Measurements from ENCODE around the gene ABCD4. TPM values are rescaled to one million over a fixed set of nuclear protein-coding genes. Genes with fewer than 3 reads are reported as not detected.
A peak's percentile ranks its signal among the peaks of the same experiment; 100 is the strongest.

ABCD4 gene
- total RNA-seq, 4 donors from 2014 or later = 66.0 to 80.6 (median 73.3) TPM

DNA sequence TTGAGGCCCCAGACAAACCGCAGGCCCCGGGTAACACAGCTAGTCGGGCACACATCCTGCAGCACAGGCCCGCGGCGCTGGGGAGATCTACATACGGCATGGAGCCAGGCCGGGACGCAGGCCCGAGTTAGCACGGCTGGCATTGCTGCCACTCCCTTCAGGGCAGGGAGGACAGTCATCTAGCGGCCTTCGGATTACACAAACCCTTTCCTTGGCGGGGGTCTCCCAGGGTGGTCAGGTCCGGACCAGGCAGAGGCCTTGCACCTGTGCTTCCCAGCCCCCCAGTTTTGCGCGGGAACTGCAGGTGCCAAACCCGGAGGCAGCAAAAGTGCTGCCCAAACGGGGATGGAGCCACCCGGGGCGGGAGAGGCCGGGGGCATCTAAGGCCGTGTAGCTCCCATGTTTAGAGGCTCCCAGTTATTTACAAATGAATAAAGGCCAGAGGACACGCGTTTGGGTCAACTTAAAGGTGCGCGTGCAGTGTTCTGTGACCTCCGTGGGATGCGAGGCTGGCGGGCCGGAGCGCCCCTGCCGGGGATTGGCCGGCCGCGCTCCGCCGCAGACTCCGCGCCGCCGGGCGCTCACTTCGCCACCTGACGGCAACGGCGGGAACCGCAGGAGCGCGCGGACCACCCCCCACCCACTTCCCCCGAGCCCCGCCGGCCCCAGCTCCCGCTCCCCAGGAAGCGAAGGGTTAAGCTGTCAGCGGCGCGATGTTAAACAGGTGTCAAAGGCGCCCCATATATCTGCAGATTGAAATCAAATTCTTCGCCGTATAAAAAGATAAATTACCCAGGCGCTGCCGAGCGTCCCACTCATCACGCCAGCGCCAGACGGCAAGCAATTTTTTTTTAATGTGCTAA, 45.4 kb downstream of the ABCD4 start:
- Histone ChIP-seq H3K36me3 (no peaks in the 10 kb centered on the region), H3K4me3 (peak overlapping the region; percentile 48 to 75 (median 56)), H3K9me3 (no peaks in the 10 kb centered on the region), H3K27me3 (peaks cover 0 to 16% of the 10 kb centered on the region in 2 donors), H3K4me1 (peaks cover 0 to 18% (median 6%) of the 10 kb centered on the region in 4 donors), H3K27ac (peak overlapping the region in 1 of 4 donors; percentile 46)
- WGBS, 2 donors = 9 to 11% methylated on average over 41 to 52 of the region's 68 CpGs
- TF ChIP-seq EP300 (IDR thresholded peaks at IDR 0.05) = no peak
- TF ChIP-seq, protein P1, sequence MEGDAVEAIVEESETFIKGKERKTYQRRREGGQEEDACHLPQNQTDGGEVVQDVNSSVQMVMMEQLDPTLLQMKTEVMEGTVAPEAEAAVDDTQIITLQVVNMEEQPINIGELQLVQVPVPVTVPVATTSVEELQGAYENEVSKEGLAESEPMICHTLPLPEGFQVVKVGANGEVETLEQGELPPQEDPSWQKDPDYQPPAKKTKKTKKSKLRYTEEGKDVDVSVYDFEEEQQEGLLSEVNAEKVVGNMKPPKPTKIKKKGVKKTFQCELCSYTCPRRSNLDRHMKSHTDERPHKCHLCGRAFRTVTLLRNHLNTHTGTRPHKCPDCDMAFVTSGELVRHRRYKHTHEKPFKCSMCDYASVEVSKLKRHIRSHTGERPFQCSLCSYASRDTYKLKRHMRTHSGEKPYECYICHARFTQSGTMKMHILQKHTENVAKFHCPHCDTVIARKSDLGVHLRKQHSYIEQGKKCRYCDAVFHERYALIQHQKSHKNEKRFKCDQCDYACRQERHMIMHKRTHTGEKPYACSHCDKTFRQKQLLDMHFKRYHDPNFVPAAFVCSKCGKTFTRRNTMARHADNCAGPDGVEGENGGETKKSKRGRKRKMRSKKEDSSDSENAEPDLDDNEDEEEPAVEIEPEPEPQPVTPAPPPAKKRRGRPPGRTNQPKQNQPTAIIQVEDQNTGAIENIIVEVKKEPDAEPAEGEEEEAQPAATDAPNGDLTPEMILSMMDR (IDR thresholded peaks at IDR 0.05) = peak; percentile 91 to 99 (median 97)
- peak in 1 of 2 donors; percentile 16 for DNase-seq (ENCODE audit: low spot score in 2 of 2)

DNA sequence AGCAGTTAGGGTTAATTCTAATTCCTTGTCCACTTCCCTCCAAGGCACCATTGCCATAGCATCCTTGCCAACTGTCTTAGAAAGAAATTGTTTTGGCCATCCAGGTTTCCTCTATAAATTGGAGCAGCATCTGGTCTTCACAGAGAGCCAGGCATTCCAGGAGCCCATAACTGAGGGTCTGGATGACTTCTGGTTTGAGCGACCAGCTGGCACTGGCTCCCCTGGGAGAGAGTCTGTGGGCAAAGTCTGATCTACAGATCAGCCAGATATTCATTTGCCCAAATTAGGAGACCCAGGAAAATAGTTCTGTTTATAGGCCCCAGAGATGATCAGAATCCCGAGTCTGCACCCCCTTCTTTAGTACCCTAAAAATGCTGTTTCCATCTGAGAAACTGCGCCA, 47.5 kb downstream of the ABCD4 start:
- Histone ChIP-seq H3K36me3 (no peaks in the 10 kb centered on the region), H3K27me3 (peaks cover 0 to 16% of the 10 kb centered on the region in 2 donors), H3K27ac (no peak overlapping the region), H3K9me3 (no peaks in the 10 kb centered on the region), H3K4me1 (peaks cover 0 to 27% (median 8%) of the 10 kb centered on the region in 4 donors), H3K4me3 (no peak overlapping the region)
- 79 to 81% methylated on average over 3 of the region's 3 CpGs for WGBS, 2 donors
- DNase-seq (ENCODE audit: low spot score in 2 of 2) = no peak
- no peak for TF ChIP-seq EP300 (IDR thresholded peaks at IDR 0.05)
- TF ChIP-seq, protein P1 (IDR thresholded peaks at IDR 0.05) = no peak
- no peak for TF ChIP-seq POLR2A (IDR thresholded peaks at IDR 0.05)

DNA sequence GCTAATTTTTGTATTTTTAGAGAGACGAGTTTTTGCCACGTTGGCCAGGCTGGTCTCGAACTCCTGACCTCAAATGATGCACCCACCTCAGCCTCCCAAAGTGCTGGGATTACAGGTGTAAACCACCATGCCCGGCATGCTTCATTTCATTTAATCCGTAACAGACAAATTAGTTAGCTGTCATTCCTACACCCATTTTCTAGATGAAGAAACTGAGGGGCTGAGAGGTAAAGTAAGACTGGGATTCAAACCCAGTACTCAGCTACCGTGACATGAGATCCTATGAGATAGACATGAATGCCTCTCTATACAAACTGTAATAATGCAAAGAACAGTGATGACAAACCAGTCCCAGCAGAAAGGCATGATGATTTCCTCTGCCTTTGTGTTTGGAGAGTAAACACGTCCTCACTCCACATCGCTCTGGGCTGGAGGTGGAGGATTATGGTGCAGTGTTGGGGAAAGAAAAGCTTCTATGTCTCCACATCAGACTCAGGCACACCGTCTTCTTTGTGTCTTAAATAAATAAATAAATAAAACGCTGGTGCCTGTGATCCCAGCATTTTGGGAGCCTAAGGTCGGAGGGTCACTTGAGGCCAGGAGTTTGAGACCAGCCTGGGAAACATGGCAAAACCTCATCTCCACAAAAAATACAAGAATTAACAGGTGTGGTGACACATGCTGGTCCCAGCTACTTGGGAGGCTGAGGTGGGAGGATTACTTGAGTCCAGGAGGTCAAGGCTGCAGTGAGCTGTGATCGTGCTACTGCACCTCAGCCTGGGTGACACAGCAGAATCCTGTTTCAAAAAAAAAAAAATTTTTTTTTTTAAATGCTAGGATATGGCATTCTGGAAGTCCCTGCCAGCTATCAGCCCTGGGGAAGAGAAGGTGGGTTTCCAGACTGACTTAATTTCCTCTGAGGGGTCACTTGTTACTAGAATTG, 53.0 kb downstream of the ABCD4 start:
- Histone ChIP-seq H3K9me3 (no peaks in the 10 kb centered on the region), H3K36me3 (no peaks in the 10 kb centered on the region)

DNA sequence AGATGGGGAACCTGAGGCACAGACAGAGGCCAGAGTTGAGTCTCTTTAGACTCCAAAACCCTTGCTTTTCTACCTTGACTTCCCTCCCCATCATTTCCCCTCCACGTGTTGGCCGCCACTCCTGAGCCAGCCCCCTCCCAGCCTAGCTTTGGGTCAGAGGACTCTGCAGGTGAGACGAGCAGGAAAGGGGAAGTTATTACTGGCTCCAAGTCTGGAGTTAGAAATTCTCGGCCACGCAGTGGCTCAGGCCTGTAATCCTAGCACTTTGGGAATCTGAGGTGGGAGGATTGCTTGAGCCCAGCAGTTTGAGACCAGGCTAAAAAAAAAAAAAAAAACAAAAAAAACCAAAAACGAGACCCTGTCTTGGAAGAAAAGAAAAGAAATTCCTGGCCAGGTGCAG, 54.7 kb downstream of the ABCD4 start:
- no peak for DNase-seq (ENCODE audit: low spot score in 2 of 2)
- H3K4me1 ChIP-seq = peaks cover 0 to 9% (median 1%) of the 10 kb centered on the region in 4 donors
- no peaks in the 10 kb centered on the region for H3K36me3 ChIP-seq
- peaks cover under 1 to 46% of the 10 kb centered on the region in 2 donors for H3K27me3 ChIP-seq
- TF ChIP-seq, protein P1 (IDR thresholded peaks at IDR 0.05) = no peak
- TF ChIP-seq POLR2A (IDR thresholded peaks at IDR 0.05) (no peak), EP300 (IDR thresholded peaks at IDR 0.05) (no peak)
- no peaks in the 10 kb centered on the region for H3K9me3 ChIP-seq
- no peak overlapping the region for H3K4me3 ChIP-seq
- no peak overlapping the region for H3K27ac ChIP-seq
- WGBS, 2 donors = 44 to 58% methylated on average over 6 of the region's 6 CpGs

More for the DNA sequence above, 53.0 kb downstream of the ABCD4 start:
- Histone ChIP-seq H3K27ac (no peak overlapping the region), H3K27me3 (peaks cover 0 to 37% of the 10 kb centered on the region in 2 donors), H3K4me3 (no peak overlapping the region), H3K4me1 (peaks cover 0 to 9% (median 1%) of the 10 kb centered on the region in 4 donors)
- no peak for DNase-seq (ENCODE audit: low spot score in 2 of 2)
- no peak for TF ChIP-seq EP300 (IDR thresholded peaks at IDR 0.05)
- TF ChIP-seq, protein P1 (IDR thresholded peaks at IDR 0.05) = no peak
- 75 to 76% methylated on average over 12 of the region's 12 CpGs for WGBS, 2 donors
